ENCODE measurements around the gene DENND6A.

Gene DENND6A

DNA sequence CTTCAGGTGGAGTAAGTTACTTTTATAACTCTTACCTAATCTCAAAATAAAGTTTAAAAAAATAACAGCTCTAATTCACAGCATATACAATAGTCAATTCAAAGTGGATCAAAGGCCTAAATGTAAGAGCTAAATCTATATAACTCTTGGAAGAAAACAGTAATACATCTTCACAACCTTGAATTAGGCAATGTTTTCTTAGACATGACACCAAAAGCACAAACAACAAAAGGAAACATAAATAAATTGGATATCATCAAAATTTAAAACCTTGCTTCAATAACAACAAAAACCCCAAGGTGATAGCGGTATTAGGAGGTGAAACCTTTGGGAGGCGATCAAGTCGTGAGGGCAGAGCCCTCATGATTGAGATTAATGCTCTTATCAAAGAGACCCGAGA is 12.8 kb downstream of the DENND6A start:
- Histone ChIP-seq H3K9ac (ENCODE audit: low read length) (no peak overlapping the region), H3K4me2 (ENCODE audit: low read depth, low read length) (no peak overlapping the region), H3K4me3 (ENCODE audit: low read length) (no peak overlapping the region), H4K20me1 (ENCODE audit: insufficient read depth, low read length) (no peaks in the 10 kb centered on the region), H3F3A (ENCODE audit: insufficient read depth, low read length) (no peaks in the 10 kb centered on the region), H3K9me3 (replicated peaks; ENCODE audit: insufficient read depth, low read length) (no peaks in the 10 kb centered on the region), H3K36me3 (replicated peaks; ENCODE audit: insufficient read depth, low read length) (no peaks in the 10 kb centered on the region), H3K79me2 (ENCODE audit: low read length) (peaks cover 26% of the 10 kb centered on the region), H3K27ac (ENCODE audit: low read length) (no peak overlapping the region), H3K9me2 (replicated peaks; ENCODE audit: insufficient read depth, low read length) (no peaks in the 10 kb centered on the region), H3K4me1 (ENCODE audit: low read length) (peaks cover 6% of the 10 kb centered on the region; the same call in 1 of the 2 replicates), H2AFZ (ENCODE audit: low read length) (no peak overlapping the region), H3K27me3 (replicated peaks; ENCODE audit: insufficient read depth, low read length) (no peaks in the 10 kb centered on the region)
- TF ChIP-seq, protein P1, sequence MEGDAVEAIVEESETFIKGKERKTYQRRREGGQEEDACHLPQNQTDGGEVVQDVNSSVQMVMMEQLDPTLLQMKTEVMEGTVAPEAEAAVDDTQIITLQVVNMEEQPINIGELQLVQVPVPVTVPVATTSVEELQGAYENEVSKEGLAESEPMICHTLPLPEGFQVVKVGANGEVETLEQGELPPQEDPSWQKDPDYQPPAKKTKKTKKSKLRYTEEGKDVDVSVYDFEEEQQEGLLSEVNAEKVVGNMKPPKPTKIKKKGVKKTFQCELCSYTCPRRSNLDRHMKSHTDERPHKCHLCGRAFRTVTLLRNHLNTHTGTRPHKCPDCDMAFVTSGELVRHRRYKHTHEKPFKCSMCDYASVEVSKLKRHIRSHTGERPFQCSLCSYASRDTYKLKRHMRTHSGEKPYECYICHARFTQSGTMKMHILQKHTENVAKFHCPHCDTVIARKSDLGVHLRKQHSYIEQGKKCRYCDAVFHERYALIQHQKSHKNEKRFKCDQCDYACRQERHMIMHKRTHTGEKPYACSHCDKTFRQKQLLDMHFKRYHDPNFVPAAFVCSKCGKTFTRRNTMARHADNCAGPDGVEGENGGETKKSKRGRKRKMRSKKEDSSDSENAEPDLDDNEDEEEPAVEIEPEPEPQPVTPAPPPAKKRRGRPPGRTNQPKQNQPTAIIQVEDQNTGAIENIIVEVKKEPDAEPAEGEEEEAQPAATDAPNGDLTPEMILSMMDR (IDR thresholded peaks at IDR 0.05; ENCODE audit: low read length), result no peak
- no peak for TF ChIP-seq EZH2 (optimal IDR thresholded peaks at IDR 0.05; ENCODE audit: low read depth, low read length)
- no peak for TF ChIP-seq EZH2phosphoT487 (IDR thresholded peaks at IDR 0.05; ENCODE audit: low read length)
- DNase-seq, result no peak

DNA sequence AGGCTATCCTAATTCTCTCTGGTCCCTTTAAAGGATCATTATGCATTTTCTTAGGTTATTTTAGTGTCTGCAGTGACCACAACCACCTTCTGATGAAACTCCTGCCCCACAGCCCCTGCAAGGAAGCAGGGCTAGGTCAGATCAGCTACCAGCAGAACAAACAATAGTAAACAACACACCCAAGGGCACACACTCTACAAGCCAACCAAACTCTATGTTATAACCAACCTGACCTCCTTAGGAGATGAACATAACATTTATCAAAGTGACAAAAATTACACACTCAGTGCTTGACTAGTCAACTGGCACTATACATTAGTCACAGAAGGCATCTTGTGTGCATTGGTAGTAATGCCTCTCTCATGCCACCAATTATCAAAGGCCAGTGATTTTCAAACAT is 17.3 kb downstream of the DENND6A start:
- peaks cover 6% of the 10 kb centered on the region; the same call in 1 of the 2 replicates for H3K4me1 ChIP-seq (ENCODE audit: low read length)
- no peak for TF ChIP-seq EZH2phosphoT487 (IDR thresholded peaks at IDR 0.05; ENCODE audit: low read length)
- TF ChIP-seq, protein P1 (IDR thresholded peaks at IDR 0.05; ENCODE audit: low read length), result no peak
- TF ChIP-seq EZH2 (optimal IDR thresholded peaks at IDR 0.05; ENCODE audit: low read depth, low read length), result no peak
- H3K9me3 ChIP-seq (replicated peaks; ENCODE audit: insufficient read depth, low read length), result no peaks in the 10 kb centered on the region
- no peaks in the 10 kb centered on the region for H3K9me2 ChIP-seq (replicated peaks; ENCODE audit: insufficient read depth, low read length)
- H3K36me3 ChIP-seq (replicated peaks; ENCODE audit: insufficient read depth, low read length), result no peaks in the 10 kb centered on the region
- H4K20me1 ChIP-seq (ENCODE audit: insufficient read depth, low read length), result no peaks in the 10 kb centered on the region
- no peak overlapping the region for H2AFZ ChIP-seq (ENCODE audit: low read length)
- peaks cover 19% of the 10 kb centered on the region for H3K79me2 ChIP-seq (ENCODE audit: low read length)
- 0 out of 2 replicates have a peak overlapping the region, but pooled peaks have one; percentile 9 for H3K4me2 ChIP-seq (ENCODE audit: low read depth, low read length)
- H3K9ac ChIP-seq (ENCODE audit: low read length), result no peak overlapping the region
- no peak for DNase-seq
- H3F3A ChIP-seq (ENCODE audit: insufficient read depth, low read length), result peaks cover 15% of the 10 kb centered on the region
- no peaks in the 10 kb centered on the region for H3K27me3 ChIP-seq (replicated peaks; ENCODE audit: insufficient read depth, low read length)
- no peak overlapping the region for H3K4me3 ChIP-seq (ENCODE audit: low read length)
- no peak overlapping the region for H3K27ac ChIP-seq (ENCODE audit: low read length)

DNA sequence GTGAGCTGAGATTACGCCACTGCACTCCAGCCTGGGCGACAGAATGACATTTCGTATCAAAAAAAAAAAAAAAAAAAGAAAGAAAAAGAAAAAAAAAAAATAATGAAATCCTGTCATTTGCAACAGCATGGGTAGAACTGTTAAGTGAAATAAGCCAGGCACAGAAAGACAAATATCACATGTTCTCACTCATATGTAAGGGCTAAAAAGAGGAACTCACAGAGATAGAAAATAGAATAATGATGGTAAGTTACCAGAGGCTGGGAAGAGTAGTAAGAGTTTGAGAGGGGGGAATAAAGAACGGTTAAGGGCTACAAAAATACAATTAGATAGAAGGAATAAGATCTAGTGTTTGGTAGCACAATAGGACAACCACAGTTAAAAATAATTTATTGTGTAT is 19.7 kb downstream of the DENND6A start:
- H3K27ac ChIP-seq (ENCODE audit: low read length), result no peak overlapping the region
- H3K27me3 ChIP-seq (replicated peaks; ENCODE audit: insufficient read depth, low read length), result no peaks in the 10 kb centered on the region

More for the DNA sequence above, 19.7 kb downstream of the DENND6A start:
- Histone ChIP-seq H3K4me3 (ENCODE audit: low read length) (no peak overlapping the region), H3F3A (ENCODE audit: insufficient read depth, low read length) (peaks cover 15% of the 10 kb centered on the region), H3K4me2 (ENCODE audit: low read depth, low read length) (no peak overlapping the region), H2AFZ (ENCODE audit: low read length) (no peak overlapping the region), H3K9me2 (replicated peaks; ENCODE audit: insufficient read depth, low read length) (no peaks in the 10 kb centered on the region), H3K36me3 (replicated peaks; ENCODE audit: insufficient read depth, low read length) (no peaks in the 10 kb centered on the region), H3K9ac (ENCODE audit: low read length) (no peak overlapping the region), H3K4me1 (ENCODE audit: low read length) (peaks cover 6% of the 10 kb centered on the region; the same call in 1 of the 2 replicates), H4K20me1 (ENCODE audit: insufficient read depth, low read length) (no peaks in the 10 kb centered on the region), H3K79me2 (ENCODE audit: low read length) (peaks cover 11% of the 10 kb centered on the region), H3K9me3 (replicated peaks; ENCODE audit: insufficient read depth, low read length) (no peaks in the 10 kb centered on the region)
- TF ChIP-seq, protein P1 (IDR thresholded peaks at IDR 0.05; ENCODE audit: low read length), result no peak
- no peak for TF ChIP-seq EZH2phosphoT487 (IDR thresholded peaks at IDR 0.05; ENCODE audit: low read length)
- no peak for TF ChIP-seq EZH2 (optimal IDR thresholded peaks at IDR 0.05; ENCODE audit: low read depth, low read length)
- DNase-seq, result no peak

Data from MM.1S (cell line).